Erythroblast (primary cell): ENCODE measurements around the gene RAD18.

ENCODE experiments used
- GATA1 ChIP-seq: IDR thresholded peaks from 2 replicates; pipeline ENCODE4 v1.6.1; 2011; ENCODE audit warnings: low read depth, mild to moderate bottlenecking, control low read depth, low read length, moderate library complexity
- POLR2A ChIP-seq: IDR thresholded peaks from 2 replicates; pipeline ENCODE4 v1.6.1; 2011; ENCODE audit warnings: mild to moderate bottlenecking, low read length

DNA sequence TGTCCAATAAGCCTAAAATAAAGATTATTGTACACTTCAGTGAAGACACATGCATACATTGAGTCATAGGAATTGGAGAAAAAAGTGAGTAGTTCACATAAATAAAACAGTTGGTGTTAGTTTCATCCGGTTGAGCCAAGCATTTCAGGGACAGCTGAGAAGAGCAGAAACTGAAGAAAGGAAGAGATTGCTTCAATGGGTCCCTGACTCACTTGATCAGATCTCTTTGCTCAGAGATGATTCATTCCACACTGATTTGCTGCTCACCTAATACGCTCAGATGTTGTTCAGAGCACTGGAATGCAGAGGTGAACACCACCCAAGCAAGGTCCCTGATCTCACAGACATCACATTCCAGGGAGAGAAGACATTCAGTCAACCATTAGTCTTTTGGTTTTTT is 93.7 kb downstream of the RAD18 start:
- TF ChIP-seq POLR2A (no peak), GATA1 (no peak)
